Measurements from ENCODE around the gene CYBC1.
A peak's percentile ranks its signal among the peaks of the same experiment; 100 is the strongest.

Gene CYBC1

DNA sequence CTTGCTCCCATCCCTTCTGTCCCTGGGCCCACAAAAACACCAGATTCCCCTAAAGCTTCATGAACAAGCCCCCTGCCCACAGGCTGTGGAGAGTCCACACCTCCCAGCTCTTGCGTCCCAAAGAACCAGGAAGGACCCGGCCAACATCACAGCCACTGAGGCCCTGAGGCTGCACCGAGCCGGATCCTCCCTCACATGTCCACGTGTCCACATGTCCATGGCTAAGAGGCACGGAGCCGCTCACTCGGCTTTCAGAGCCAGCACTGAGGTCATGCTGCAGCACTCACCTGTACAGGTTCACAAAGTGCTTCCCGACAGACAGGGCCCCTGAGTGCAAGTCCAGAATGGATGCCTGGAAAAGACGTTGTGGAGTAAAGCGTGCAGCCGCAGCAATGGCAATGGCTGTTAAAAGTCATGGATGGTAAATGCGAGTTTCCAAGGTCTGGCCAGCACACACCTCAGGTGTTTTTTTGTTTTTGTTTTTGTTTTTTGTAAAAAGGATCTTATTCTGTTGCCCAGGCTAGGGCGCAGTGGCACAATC is 44.4 kb downstream of the CYBC1 start:
- DNase-seq, result no peak

DNA sequence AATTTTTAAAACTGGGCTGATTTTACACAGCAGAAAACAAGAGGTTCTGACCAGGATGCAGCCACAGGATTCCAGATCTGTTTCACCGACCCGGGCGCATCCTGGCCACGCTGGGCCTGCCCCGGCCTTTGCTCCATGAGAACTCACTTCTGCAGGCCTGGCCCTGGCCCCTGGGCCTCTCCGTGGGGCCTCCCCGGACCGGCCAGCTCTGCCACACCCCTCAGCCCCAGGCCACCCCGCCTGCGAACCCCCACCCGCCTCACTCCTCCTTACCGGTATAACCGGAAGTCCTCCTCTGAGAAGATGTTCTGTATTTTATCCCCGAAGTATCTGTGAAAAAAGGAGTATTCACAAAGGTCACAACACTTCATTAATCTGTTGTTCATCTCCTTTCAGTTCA is 45.5 kb downstream of the CYBC1 start:
- no peak for DNase-seq

DNA sequence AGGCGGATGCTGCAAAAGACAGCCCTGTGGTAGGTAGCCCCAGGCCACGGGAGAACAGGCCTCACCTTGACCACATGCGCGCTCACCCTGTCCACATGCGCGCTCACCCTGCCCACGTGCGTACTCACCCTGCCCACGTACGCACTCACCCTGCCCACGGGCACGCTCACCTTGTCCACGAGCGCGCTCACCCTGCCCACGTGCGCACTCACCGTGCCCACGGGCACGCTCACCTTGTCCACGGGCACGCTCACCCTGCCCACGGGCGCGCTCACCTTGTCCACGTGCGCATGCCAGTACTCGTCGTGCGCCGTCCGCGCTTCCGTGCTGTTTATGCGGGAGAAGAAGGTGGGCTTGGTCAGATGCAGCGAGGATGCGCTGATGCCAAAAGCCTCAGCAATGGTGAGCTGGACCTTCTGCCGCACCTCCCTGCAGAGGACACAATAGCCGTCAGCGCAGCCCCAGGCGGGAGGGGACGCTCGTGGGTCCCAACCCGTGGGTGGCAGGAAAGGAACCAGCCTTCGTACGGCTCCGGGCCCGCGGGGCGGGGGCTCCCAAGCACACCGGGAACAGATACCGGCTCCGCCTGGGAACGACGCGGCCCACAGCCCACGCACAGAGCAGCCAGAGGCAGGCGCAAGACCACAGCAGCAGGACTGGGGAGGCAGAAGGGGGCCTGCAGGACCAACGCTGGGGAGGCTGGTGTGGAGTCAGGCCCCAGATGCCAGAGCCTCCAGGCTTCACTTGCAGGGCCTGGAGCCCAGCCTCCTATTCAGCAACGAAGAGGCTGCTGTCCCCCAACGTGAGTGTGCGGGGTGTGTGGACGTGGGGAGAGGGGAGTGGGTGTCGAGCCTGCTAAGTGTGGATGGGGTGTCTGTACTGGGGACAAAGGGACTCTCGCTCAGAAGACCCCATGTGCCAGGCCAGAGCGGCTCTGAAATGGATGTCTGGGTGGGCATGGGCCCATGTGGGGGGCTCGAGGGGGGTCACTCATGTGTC is 46.6 kb downstream of the CYBC1 start:
- no peak for DNase-seq

DNA sequence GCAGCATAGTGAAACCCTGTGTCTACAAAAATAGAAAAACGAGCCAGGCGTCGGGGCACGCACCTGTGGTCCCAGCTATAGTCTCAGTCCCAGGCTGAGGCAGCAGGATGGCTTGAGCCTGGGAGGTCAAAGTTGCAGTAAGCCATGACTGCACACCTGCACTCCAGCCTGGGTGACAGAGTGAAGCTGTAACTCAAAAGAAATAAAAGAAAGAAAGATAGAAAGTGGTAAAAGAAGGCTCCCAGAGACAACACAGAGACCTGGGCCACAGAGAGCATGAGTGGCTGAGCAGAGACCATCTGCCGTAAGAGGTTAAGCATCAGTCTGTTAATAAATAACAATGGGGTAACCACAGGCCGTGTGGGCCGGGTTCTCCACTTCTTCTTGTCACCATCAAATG is 47.7 kb downstream of the CYBC1 start:
- DNase-seq, result no peak

DNA sequence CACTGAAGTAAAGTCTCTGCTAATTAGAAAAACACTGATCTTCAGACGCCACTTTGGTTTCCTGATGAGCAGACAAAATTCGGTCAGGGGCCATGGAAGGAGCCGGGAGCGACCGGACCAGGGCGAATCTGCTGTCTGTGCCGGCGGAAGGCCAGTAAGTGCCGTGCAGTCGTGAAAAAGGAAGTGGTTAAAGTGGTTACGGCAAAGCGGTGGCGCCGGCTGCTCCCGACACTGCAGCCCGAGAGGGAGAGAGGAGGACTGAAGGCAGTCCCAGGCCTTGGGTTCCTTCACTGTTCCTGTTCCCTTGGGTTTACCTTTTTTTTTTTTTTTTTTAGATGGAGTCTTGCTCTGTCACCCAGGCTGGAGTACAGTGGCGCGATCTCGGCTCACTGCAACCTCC is 49.7 kb downstream of the CYBC1 start:
- DNase-seq, result peak; percentile 27

DNA sequence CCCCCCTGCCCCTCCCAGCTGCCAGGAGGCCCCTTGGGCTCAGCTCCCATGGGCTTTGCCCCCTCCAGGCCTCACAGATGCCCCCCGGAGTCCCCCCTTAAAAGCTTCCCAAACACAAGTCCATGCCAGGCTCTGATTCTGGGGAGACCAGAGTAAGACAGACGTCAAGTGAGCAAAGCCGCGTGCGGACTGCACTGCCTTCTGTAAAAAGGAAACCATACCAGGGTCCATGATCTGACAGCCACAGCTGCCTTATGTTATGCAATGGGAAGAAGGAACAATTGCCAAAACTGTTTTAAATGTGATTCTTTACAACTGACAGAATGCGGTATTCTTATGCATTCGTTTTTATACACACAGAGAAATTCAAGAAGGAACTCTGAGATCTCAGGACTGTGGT is 50.3 kb downstream of the CYBC1 start:
- no peak for DNase-seq

DNA sequence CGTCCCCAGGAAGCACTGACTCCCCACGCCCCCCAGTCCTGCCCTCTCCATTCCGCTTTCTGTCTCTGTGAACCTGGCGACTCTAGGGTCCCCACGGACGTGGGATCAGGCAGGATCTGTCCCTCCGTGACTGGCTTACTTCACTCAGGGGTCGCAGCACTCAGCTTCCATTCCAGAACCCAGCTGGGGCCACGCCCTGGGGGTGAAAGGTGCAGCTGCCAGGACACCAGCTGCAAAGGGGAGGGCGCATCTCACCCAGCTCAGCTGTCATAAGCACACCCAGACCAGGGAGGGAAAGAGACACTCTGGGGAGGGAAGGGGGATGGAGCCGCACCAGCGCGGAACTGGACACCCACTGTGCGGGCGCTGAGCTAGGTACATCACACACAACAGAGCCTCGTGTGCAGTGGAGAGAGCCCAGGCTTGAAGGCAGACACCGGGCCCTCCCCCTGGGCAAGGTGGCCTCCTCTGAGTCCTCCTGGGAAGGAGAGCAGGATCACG is 50.9 kb downstream of the CYBC1 start:
- DNase-seq, result no peak

DNA sequence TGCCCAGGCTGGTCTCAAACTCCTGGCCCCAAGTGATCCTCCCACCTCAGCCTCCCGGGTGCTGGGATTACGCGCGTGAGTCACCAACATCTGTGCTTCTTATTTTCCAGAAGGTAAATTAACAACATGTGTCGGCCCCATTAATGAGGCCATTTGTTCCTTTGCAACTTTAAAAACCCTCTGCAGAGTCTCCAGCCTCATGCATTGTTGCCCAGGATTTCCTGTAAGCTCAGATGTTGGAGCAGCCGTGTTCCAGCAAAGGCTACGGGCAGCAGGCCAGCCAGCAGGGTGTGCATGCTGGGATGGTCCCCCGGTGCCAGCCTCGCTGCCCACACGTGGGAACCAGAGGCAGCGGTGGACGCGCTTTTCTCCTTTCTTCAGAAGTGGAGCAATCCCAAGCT is 51.5 kb downstream of the CYBC1 start:
- DNase-seq, result no peak

DNA sequence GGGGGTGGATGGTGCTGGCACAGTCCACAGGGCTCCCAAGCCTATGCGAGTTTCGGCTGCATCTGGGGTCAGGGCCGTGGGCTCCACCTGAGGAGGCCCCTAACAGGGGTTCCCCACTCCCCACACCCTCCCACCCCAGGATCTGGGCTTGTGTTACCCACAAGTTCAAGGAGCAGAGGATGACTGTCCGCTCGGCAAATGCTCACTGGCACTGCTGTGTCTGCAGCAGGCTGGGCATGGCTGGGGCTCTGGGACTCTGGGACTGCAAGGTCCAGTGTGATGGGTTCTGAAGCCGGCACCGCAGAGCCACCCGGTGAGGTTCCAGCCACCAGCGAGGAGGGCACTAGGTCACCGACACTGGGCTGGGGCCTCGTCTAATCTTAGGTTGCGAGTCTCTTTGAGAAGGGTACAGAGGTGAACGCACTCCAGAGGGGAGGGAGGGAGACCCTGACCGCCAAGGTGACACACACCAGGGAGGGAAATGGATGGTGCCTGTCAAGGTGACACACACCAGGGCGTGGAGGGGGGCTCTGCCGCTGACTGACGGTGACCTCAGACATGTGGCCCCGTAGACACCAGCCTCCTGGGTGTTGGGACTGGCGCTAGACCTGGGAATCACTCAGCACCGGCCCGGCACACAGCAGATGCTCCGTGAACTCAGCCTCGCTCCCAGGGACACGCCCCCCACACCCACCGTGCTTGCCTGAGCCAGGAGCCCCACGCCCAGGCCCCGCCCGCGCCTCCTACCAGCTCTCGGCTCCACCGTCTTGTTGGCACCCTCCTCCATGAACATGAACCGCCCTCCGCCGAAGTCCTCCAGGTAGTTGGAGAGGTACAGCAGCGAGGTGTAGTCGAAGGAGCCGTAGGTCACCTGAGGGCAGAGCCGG is 52.9 kb downstream of the CYBC1 start:
- DNase-seq, result no peak

DNA sequence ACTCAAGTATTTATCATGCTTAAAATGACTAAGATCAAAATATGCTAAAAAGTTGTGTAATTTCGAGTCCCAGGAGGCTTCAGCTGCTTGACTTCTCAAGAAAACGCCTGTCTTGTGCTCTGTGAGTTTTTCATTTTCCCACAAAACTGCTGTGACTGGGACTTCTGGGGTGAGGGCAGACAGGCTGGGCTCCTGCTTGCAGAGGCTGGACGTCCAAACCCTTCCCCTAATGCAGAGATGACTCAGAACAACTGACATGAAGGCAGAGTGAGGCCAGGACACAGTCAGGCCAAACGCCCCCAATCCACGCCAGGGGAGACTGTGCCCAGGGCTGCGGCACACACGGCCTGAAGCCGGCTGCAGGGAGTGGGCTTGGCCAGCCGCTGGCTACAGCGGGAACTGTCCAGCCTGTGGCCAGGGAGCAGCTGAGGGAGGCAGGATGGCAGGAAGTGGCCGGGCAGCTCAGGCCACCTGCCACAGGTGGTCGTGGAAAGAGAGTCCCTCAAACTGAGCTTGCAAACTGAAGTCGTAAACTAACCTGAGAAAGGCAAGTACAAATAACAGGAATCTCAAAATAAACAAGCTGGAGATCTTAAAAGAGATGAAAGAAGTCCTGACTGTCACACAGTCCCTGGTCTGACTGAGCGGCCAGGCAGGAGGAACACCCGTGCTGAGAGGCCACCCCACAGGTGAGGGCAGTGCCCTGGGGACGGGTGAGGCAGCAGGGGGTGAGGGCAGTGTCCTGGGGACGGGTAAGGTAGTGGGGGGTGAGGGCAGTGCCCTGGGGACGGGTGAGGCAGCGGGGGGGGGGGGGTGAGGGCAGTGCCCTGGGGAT is 53.7 kb downstream of the CYBC1 start:
- no peak for DNase-seq

DNA sequence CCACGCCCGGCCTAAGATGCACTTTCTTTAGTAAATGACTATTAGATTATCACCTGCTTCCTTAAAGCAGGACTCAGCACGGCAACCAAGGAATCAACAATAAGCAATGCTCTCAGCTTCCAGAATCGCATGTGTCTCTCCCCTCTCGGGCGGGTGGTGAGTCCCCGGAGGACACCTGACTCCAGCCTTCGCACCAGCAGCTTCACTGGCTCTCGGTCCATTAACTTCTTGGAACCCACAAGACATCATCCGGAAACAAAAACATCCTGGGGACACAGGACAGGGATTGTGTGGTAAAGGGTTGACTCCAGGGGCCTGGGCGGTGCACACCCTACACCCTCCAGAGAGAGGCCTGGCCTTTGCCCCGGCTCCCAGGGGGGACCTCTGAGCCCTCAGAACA is 56.3 kb downstream of the CYBC1 start:
- no peak for DNase-seq

DNA sequence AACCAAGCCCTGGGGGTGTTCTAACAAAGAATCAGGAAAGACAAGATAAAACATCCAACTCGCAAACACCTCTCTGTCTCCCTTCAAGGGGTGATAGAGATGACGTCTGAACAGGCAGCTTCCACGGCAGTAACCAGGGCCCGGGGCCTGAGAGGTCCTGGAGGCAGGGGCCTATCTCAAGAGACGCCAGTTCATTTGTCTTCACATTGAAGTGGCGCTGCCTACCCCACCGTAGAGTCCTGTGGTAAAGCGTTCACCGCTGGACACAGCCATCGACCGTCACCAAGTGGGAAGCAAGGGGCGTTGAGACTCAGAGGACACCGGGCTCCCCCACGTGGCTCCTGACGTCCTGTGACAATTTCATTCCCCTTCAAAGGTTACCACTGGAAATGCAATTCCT is 57.6 kb downstream of the CYBC1 start:
- no peak for DNase-seq
